HG03439 (cell line): ENCODE data around the gene SMYD3.

Source experiments
- ATAC-seq: cut with Tn5 transposase; IDR thresholded peaks from one replicate; pipeline ENCODE4 v1.9.1; 2021; ENCODE audit warnings: mild to moderate bottlenecking, moderate library complexity; ENCODE audit not compliant: unreplicated experiment

The SMYD3 gene

GRCh38 chr1:246309247-246309884 is 197.7 kb downstream of the SMYD3 start:
- no peak for ATAC-seq

DNA sequence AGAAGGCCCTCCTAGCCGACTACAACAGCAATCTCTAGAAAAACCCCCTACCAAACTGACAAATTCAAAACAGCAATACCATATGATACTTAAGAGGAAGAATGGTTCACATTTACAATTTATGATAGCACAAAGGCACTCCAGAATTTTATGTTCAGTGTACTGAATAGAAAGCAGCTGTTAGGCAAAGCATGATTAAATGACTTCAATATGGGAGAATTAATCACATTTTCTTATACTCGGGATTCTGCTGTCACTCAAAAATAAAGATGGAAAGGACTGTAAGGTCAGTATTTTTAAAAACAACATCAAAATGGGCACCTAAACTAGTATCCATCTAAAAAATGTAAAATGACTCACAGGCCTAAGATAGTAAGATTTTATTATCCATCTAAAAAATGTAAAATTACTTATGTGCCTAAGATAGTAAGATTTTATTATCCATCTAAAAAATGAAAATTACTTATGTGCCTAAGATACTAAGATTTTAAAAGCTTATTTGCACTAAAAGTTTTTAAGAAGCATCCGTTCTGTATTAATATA is 198.5 kb downstream of the SMYD3 start:
- ATAC-seq: no peak

- ATAC-seq: no peak
Observed at GRCh38 chr1:246306415-246307037, 200.6 kb downstream of the SMYD3 start.

DNA sequence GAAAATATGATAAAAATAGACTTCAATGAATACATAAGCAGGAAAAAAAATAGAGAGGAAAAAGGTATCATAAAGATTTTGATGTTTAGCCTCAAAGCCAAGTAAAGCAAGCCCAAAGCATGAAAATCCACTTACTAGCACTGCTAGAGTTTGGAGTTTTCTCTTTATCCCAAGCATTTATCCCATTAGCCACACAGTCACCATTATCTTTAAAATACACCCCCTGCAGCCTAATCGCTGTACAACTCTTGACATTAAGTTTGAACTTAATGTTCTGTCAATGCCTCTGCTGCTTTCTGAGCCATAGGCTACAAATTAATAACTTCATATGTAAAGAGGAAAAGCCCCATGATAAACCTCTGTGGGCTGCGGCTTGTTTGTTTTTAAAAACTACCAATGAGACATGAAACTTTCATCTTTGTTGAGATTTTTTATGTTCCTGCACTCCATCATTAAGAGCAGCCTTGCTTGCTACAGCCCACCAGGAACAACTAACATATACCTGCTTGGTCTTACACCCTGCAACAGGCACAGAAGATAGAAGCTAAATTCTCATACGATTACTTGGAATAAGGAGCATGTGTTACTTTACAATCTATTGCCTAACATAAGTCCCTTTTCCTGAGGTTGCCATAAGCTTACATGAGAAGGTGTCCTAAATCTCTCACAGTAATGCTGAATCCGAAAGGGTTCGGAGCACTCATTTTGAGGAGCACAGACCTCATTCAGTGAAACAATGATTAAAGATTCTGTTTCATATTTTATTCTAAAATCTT is 202.4 kb downstream of the SMYD3 start:
- no peak for ATAC-seq

- no peak for ATAC-seq
Observed at GRCh38 chr1:246302711-246303317, 204.3 kb downstream of the SMYD3 start.

- ATAC-seq: no peak
Observed at GRCh38 chr1:246302251-246302625, 204.8 kb downstream of the SMYD3 start.

DNA sequence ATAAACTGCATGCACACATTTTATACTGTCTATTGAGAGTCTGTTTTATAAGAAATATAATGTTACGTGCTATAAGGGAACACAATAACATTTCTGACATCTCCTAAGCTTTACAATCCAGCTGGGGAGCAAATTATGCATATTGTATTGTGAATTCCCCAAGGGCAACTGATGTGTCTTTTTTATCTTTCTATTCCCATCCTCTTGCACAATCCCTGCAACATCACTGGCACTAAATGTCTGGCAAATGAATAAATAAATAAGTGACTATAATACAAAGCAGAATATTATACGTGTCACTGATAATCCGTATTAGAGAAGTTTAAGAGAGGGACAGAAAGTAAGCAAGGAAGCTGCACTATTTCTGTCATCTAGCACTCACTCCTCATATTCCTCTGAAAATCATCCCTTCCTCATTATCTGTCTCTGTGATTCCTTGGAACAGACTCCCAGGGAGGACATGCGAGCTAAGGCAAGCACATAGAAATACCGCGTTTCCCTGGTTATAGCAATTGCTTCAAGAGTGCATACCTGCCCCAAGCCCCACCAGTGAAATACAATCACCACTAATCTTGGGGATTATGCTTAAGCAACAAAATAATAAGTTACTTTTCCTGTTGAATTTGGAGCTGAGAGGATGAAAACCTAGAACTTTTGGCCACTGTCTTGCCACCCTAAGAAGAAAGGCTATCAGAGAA is 205.4 kb downstream of the SMYD3 start:
- ATAC-seq: no peak

GRCh38 chr1:246300626-246301549 is 206.2 kb downstream of the SMYD3 start:
- ATAC-seq: no peak

- ATAC-seq: no peak
Observed at GRCh38 chr1:246297279-246298265, 209.5 kb downstream of the SMYD3 start.

DNA sequence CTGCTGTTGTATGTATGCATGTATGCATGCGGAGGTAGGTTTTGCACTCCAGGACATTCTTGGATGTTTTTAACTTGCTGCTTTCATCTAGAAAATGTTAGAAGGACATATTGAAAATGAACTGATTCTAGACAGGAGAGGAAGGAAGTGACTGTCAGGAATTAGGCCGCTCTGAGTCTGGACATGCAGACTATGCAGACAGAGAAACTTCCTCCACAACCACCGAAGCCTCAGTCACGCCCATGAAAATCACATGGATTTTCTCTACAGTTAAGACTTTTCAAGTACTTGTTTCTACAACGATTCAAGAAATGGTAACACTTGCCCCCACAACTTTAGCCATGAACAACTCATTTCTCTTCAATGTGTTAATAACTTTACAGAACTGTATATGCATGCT is 211.1 kb downstream of the SMYD3 start:
- ATAC-seq: no peak

GRCh38 chr1:246295340-246295739 is 211.7 kb downstream of the SMYD3 start:
- no peak for ATAC-seq

- no peak for ATAC-seq
Observed at GRCh38 chr1:246294263-246294662, 212.8 kb downstream of the SMYD3 start.

- ATAC-seq: no peak
Observed at GRCh38 chr1:246293366-246294121, 213.5 kb downstream of the SMYD3 start.

DNA sequence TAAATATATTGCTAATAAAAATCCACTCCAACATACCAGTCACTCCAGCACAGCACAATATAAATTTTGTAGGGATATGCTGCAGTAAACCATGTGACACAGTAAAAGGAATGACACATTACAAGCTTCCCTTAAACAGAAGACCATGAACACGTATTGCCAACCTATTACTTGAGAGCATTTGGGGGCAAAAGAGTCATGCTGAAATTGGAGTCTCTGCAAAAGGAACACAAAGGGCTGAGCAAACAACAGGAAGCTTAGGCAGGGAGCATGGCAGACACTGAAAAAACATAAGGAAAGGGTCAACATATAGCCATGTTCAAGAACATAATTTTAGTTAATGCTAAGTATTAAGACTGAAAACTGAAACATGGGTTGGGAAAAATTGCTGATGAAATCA is 214.5 kb downstream of the SMYD3 start:
- no peak for ATAC-seq

DNA sequence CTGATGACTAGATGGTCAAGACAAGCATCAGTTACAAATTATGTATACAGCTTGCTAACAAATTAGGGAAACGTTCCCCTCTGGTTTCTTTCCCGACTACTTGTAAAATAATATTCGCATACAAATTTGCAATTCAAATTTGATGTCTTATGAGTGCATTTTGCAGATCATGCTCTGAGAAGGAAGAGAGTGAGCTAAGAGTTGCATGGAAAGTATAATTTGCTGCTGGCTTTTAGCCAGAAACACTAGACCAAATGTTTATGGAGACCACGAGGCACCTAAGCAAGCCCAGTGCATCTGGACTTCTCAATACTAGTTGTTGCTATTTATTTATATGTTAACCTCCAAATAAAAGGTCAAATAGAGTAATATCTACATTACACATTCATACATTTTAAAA is 216.0 kb downstream of the SMYD3 start:
- ATAC-seq: no peak

- ATAC-seq: no peak
Observed at GRCh38 chr1:246283771-246284410, 223.2 kb downstream of the SMYD3 start.

- ATAC-seq: no peak
Observed at GRCh38 chr1:246281639-246282038, 225.4 kb downstream of the SMYD3 start.
